ACC112 (cell line): Measurements from ENCODE around the gene RNASE8.
"Not testable (repeated sequence)": the region's sequence is repeated elsewhere in the genome, so short reads cannot be mapped to it uniquely, and the experiment has no call there.

Experiments used
- H2AFZ ChIP-seq: fragments of 200-600 bp; sonication (generic); one replicate; pipeline ENCODE4 v1.6.0; 2017; ENCODE audit warnings: antibody characterized with exemption, low read length; ENCODE audit not compliant: unreplicated experiment
- H3K27ac ChIP-seq: fragments of 200-600 bp; sonication (generic); 2 replicates; pipeline ENCODE4 v1.5.1; 2014; ENCODE audit warnings: low read depth, mild to moderate bottlenecking, antibody characterized with exemption, low read length, moderate library complexity
- H3K27me3 ChIP-seq: fragments of 200-600 bp; sonication (generic); 2 replicates; pipeline ENCODE4 v1.6.1; 2014; ENCODE audit warnings: mild to moderate bottlenecking, antibody characterized with exemption, low read length, moderate library complexity, mixed read lengths; ENCODE audit not compliant: insufficient read depth
- H3K36me3 ChIP-seq: fragments of 200-600 bp; sonication (generic); 2 replicates; pipeline ENCODE4 v1.6.1; 2016; ENCODE audit warnings: mild to moderate bottlenecking, antibody characterized with exemption, low read length, moderate library complexity, mixed read lengths; ENCODE audit not compliant: insufficient read depth
- H3K4me1 ChIP-seq: fragments of 200-600 bp; sonication (generic); one replicate; pipeline ENCODE4 v1.6.1; 2016; ENCODE audit warnings: low read length, mixed read lengths; ENCODE audit not compliant: insufficient read depth, unreplicated experiment, control insufficient read depth
- H3K4me3 ChIP-seq: fragments of 200-600 bp; sonication (generic); 2 replicates; pipeline ENCODE4 v1.5.1; 2014; ENCODE audit warnings: mild to moderate bottlenecking, low read depth, low read length
- H3K79me2 ChIP-seq: fragments of 200-600 bp; sonication (generic); one replicate; pipeline ENCODE4 v1.6.0; 2016; ENCODE audit warnings: low read length; ENCODE audit not compliant: control insufficient read depth, unreplicated experiment, insufficient read depth

The RNASE8 gene

GRCh38 chr14:21030531-21030930, 27.1 kb upstream of the RNASE8 start:
- no peaks in the 10 kb centered on the region for H3K36me3 ChIP-seq
- no peaks in the 10 kb centered on the region for H3K79me2 ChIP-seq
- H3K27me3 ChIP-seq: peaks cover 85% of the 10 kb centered on the region
- no peak overlapping the region for H3K4me3 ChIP-seq
- H2AFZ ChIP-seq: no peak overlapping the region
- H3K4me1 ChIP-seq: no peaks in the 10 kb centered on the region
- H3K27ac ChIP-seq: no peak overlapping the region

- Histone ChIP-seq H3K27me3 (peaks cover 83% of the 10 kb centered on the region), H3K4me1 (no peaks in the 10 kb centered on the region), H3K79me2 (no peaks in the 10 kb centered on the region), H3K27ac (no peak overlapping the region), H3K36me3 (no peaks in the 10 kb centered on the region), H3K4me3 (no peak overlapping the region), H2AFZ (no peak overlapping the region)
Observed at GRCh38 chr14:21032326-21033132, 25.1 kb upstream of the RNASE8 start.

DNA sequence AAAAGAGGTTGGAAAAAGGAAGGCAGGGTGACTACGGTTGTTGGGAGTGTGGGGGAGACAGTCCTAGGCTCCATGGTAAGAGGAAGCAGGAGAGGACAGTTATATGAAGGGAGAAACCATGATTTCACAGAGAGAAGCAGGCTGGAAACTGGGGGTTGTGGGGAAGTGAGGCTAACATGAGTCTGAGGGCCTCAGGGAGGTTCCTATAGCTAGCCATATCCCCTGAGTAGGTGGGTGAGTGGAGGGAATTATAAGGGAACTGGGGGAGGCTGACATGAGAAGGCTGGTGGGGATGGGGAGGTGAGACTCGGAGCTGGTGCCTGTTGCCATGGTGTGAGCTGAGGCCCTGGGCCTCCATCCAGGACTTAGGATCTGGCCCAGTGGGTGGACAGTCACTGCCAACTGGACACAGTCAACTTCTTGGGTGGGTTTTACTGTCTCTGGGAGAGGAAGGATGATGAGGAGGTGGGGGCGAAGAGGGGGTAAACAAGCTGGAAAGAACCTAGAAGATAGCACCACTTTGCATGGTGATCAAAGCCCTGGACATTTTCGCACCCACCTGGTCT, 24.4 kb upstream of the RNASE8 start:
- no peak overlapping the region for H3K27ac ChIP-seq
- H3K36me3 ChIP-seq: no peaks in the 10 kb centered on the region
- peaks cover 83% of the 10 kb centered on the region for H3K27me3 ChIP-seq
- no peak overlapping the region for H3K4me3 ChIP-seq
- H3K79me2 ChIP-seq: no peaks in the 10 kb centered on the region
- H2AFZ ChIP-seq: no peak overlapping the region
- no peaks in the 10 kb centered on the region for H3K4me1 ChIP-seq

GRCh38 chr14:21034707-21035106, 22.9 kb upstream of the RNASE8 start, which contains the start of gene RNASE13:
Gene RNASE13, minus strand, starts transcription at chr14:21034807. Its CDS starts 519 bp downstream, at chr14:21034288.
- H3K36me3 ChIP-seq: no peaks in the 10 kb centered on the region
- H2AFZ ChIP-seq: no peak within 1 kb of the TSS
- no peak within 1 kb of the TSS for H3K4me3 ChIP-seq
- H3K27ac ChIP-seq: no peak within 1 kb of the TSS
- H3K4me1 ChIP-seq: no peaks in the 10 kb centered on the region
- H3K79me2 ChIP-seq: no peaks in the 10 kb centered on the region
- H3K27me3 ChIP-seq: peaks cover 74% of the 10 kb centered on the region

GRCh38 chr14:21036751-21037150, 20.9 kb upstream of the RNASE8 start:
- H2AFZ ChIP-seq: no peak overlapping the region
- no peaks in the 10 kb centered on the region for H3K36me3 ChIP-seq
- no peaks in the 10 kb centered on the region for H3K79me2 ChIP-seq
- H3K4me1 ChIP-seq: peaks cover 6% of the 10 kb centered on the region
- no peak overlapping the region for H3K4me3 ChIP-seq
- no peak overlapping the region for H3K27ac ChIP-seq
- peaks cover 54% of the 10 kb centered on the region for H3K27me3 ChIP-seq

DNA sequence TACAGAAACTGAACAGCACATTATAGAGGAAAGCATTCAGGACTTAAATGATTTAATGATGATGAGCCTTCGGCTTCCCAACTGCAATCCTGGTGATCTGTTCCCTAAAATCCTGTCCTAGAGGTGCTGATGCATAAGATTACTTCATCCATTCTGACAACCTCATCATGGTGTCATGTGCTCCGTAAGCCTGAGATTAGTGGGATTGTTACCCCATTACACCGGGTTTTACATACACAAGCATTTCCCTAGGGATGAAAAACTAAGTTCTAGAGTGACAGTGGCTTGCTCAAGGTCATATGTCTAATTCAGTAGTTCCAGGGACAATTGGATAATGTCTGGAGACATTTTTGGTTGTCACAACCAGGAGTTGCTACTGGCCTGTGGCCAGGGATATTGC, 20.5 kb upstream of the RNASE8 start:
- Histone ChIP-seq H3K4me3 (no peak overlapping the region), H3K27me3 (peaks cover 50% of the 10 kb centered on the region), H3K4me1 (peaks cover 10% of the 10 kb centered on the region), H3K79me2 (no peaks in the 10 kb centered on the region), H3K27ac (no peak overlapping the region), H3K36me3 (no peaks in the 10 kb centered on the region), H2AFZ (no peak overlapping the region)

DNA sequence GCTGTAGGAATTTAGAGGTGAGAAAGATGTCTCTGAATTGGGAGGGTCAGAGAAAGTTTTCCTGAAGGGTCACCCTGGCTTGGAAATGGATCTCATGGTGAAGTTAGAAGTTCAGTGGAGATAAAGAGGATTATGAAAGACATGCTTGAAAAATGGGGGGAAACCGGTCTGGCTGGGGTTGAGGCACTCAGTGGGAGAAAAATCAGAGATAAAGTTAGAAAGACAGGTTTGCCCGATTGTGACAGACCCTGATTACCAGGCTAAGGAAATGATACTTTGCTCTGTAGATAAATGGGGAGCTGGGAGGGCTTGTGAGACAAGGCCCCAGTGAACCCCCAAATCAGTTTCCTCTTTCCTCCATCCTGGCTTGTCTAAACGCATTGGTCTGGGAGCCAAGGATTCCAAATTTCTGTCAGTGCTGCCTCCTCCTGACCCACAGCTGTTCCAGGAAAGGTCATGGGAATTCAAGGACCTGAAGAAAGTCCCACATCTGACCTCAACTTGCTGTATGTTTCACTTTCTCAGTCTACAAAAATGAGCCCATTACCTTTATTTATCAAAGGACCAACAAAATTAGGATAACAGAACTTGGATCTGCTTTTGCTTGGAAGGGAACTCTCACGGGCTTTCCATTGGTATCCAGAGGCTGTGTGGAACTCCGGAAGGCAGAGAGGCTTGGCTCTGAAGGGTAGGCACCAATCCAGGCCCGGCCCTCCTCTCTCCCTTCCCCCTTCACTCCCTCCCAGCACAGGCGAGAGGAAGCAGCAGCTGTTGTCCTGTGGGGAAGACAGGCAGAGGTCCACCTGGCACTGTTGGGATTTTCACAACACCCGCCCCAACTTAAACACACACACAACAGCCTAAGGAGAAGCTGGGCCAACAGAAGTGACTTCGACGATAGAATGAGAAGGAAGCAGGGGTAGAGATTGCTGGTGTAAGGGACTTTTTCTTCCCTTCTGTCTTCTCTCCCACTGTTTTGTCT, 18.9 kb upstream of the RNASE8 start:
- Histone ChIP-seq H3K27me3 (peaks cover 34% of the 10 kb centered on the region), H3K4me1 (peaks cover 10% of the 10 kb centered on the region), H3K4me3 (no peak overlapping the region), H2AFZ (no peak overlapping the region), H3K27ac (no peak overlapping the region), H3K36me3 (no peaks in the 10 kb centered on the region), H3K79me2 (no peaks in the 10 kb centered on the region)

- H3K4me3 ChIP-seq: no peak overlapping the region
- H2AFZ ChIP-seq: no peak overlapping the region
- H3K27me3 ChIP-seq: peaks cover 24% of the 10 kb centered on the region
- peaks cover 10% of the 10 kb centered on the region for H3K4me1 ChIP-seq
- no peaks in the 10 kb centered on the region for H3K36me3 ChIP-seq
- H3K27ac ChIP-seq: no peak overlapping the region
- H3K79me2 ChIP-seq: no peaks in the 10 kb centered on the region
Observed at GRCh38 chr14:21039585-21040369, 17.8 kb upstream of the RNASE8 start.

DNA sequence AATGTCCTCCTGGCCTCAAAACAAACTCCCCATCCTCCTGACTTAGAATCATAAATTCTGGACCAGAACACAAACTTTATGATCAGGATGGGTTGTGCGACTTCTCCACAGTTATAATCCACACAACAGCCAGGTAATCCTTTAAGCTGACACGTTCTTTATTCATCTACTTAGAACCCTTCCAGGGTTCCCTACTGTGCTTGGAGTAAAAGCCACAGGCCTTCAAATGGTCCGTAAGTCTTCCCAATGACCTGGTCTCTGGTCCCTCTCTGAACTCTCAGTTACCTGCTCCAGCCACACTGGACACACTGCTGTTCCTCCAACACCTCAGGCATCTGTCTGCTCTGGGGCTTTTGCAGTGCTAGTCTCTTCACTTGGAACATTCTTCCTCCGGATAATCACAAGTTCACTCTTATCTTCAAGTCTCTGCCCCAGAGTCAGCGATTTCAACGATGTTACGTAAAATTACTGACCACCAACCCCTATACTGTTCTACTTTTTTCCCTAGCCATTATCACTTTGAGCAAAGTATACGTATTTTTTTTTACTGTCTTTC, 17.2 kb upstream of the RNASE8 start:
- Histone ChIP-seq H3K36me3 (no peaks in the 10 kb centered on the region), H3K27me3 (peaks cover 17% of the 10 kb centered on the region), H3K27ac (no peak overlapping the region)

GRCh38 chr14:21040941-21041340, 16.7 kb upstream of the RNASE8 start:
- H3K79me2 ChIP-seq, H3K27ac ChIP-seq, H2AFZ ChIP-seq, H3K36me3 ChIP-seq, H3K4me3 ChIP-seq, H3K4me1 ChIP-seq: not testable (repeated sequence)
- H3K27me3 ChIP-seq: peaks cover 14% of the 10 kb centered on the region

More for the DNA sequence above, 17.2 kb upstream of the RNASE8 start:
- no peaks in the 10 kb centered on the region for H3K79me2 ChIP-seq
- no peak overlapping the region for H2AFZ ChIP-seq
- H3K4me3 ChIP-seq: no peak overlapping the region
- H3K4me1 ChIP-seq: peaks cover 10% of the 10 kb centered on the region
